HG03060 (cell line): Measurements from ENCODE around the gene ATG101.

Experiments
- ATAC-seq: cut with Tn5 transposase; IDR thresholded peaks from one replicate; pipeline ENCODE4 v1.9.1; 2021; ENCODE audit warnings: low read depth, moderate number of reproducible peaks; ENCODE audit not compliant: unreplicated experiment

Gene ATG101

GRCh38 chr12:52041695-52042123 is 28.1 kb upstream of the ATG101 start:
- no peak for ATAC-seq

GRCh38 chr12:52042706-52043385 is 26.9 kb upstream of the ATG101 start:
- no peak for ATAC-seq

GRCh38 chr12:52043386-52044212 is 26.2 kb upstream of the ATG101 start:
- no peak for ATAC-seq

GRCh38 chr12:52044292-52044983 is 25.3 kb upstream of the ATG101 start:
- no peak for ATAC-seq

- ATAC-seq, result no peak
These were observed 24.0 kb upstream of the ATG101 start for GRCh38 chr12:52045794-52046199.

GRCh38 chr12:52046859-52047258 is 22.9 kb upstream of the ATG101 start:
- no peak for ATAC-seq

- no peak for ATAC-seq
These were observed 20.5 kb upstream of the ATG101 start for GRCh38 chr12:52049286-52049685.

GRCh38 chr12:52049688-52050087 is 20.1 kb upstream of the ATG101 start:
- ATAC-seq, result no peak

GRCh38 chr12:52050116-52050757 is 19.5 kb upstream of the ATG101 start:
- no peak for ATAC-seq

- ATAC-seq, result no peak
These were observed 18.8 kb upstream of the ATG101 start, which contains the start of gene NR4A1 for GRCh38 chr12:52050758-52051541. TSS of gene NR4A1 (plus strand) at chr12:52051442. CDS start at chr12:52054329, 2,887 bp downstream.

GRCh38 chr12:52052468-52053186 is 17.2 kb upstream of the ATG101 start:
- ATAC-seq, result no peak

- ATAC-seq, result no peak
These were observed 16.1 kb upstream of the ATG101 start for GRCh38 chr12:52053536-52054209.

- ATAC-seq, result no peak
These were observed 15.4 kb upstream of the ATG101 start for GRCh38 chr12:52054231-52054832.

- ATAC-seq, result no peak
These were observed 14.7 kb upstream of the ATG101 start for GRCh38 chr12:52054833-52055730.

GRCh38 chr12:52055731-52056711 is 13.8 kb upstream of the ATG101 start:
- no peak for ATAC-seq
